Measurements from ENCODE around the gene MEIOB. TPM values are rescaled to one million over a fixed set of nuclear protein-coding genes. Genes with fewer than 3 reads are reported as not detected.

The MEIOB gene
- polyA plus RNA-seq, 3 donors: not detected

GRCh38 chr16:1874854-1875253 lies 2.9 kb upstream of the MEIOB start:
- Histone ChIP-seq H2AFZ (ENCODE audit: insufficient read depth, low read depth, low read length, poor library complexity, severe bottlenecking) (no peak overlapping the region), H3K4me2 (replicated peaks; ENCODE audit: extremely low read depth, low read length, poor library complexity, severe bottlenecking) (no peak overlapping the region), H3K4me3 (replicated peaks in 1 of 3; ENCODE audit: low read depth in 2 of 3, low read length in 3 of 3) (no peak overlapping the region), H4K20me1 (ENCODE audit: insufficient read depth, low read length) (no peaks in the 10 kb centered on the region), H3K27me3 (ENCODE audit: control insufficient read depth in 2 of 2, insufficient read depth in 2 of 2, low read length in 2 of 2) (peaks cover 10 to 36% of the 10 kb centered on the region in 2 donors), H3K9me3 (replicated peaks in 1 of 2; ENCODE audit: control insufficient read depth in 1 of 2, insufficient read depth in 1 of 2, low read length in 2 of 2) (peaks cover 4 to 8% of the 10 kb centered on the region in 2 donors), H3K36me3 (replicated peaks in 1 of 2; ENCODE audit: control insufficient read depth in 1 of 2, insufficient read depth in 2 of 2, low read length in 2 of 2) (no peaks in the 10 kb centered on the region), H3K79me2 (ENCODE audit: insufficient read depth, low read length) (no peaks in the 10 kb centered on the region), H3K9ac (ENCODE audit: insufficient read depth, low read length, poor library complexity, severe bottlenecking) (no peak overlapping the region), H3K27ac (ENCODE audit: low read depth in 1 of 2, low read length in 2 of 2) (no peak overlapping the region), H3K4me1 (ENCODE audit: control insufficient read depth in 1 of 2, insufficient read depth in 2 of 2, low read length in 2 of 2) (peaks cover 0 to 8% of the 10 kb centered on the region in 2 donors)
- 100% methylated on average over 3 of the region's 6 CpGs for WGBS (ENCODE audit: insufficient coverage)
- Mint-ChIP-seq H3K4me1 (peaks cover 7% of the 10 kb centered on the region), H3K36me3 (peaks cover 0 to 2% of the 10 kb centered on the region in 2 donors), H3K9me3 (peaks cover 4 to 9% (median 7%) of the 10 kb centered on the region in 7 donors), H3K27ac (no peak overlapping the region), H3K27me3 (ENCODE audit: low read depth in 3 of 3) (peaks cover 32 to 49% (median 47%) of the 10 kb centered on the region in 3 donors), H3K4me3 (no peak overlapping the region)
- no peak for TF ChIP-seq CTCF (IDR thresholded peaks at IDR 0.05)
- intact Hi-C loops (cut with micrococcal nuclease): no loop called here
- DNase-seq: no peak

GRCh38 chr16:1870365-1871082 lies 1.4 kb downstream of the MEIOB start:
- intact Hi-C loops (cut with micrococcal nuclease): no loop called here

More at GRCh38 chr16:1870365-1871082, 1.4 kb downstream of the MEIOB start:
- 76% methylated on average over 4 of the region's 9 CpGs for WGBS (ENCODE audit: insufficient coverage)
- Histone ChIP-seq H4K20me1 (ENCODE audit: insufficient read depth, low read length) (no peaks in the 10 kb centered on the region), H3K27ac (ENCODE audit: low read depth in 1 of 2, low read length in 2 of 2) (no peak overlapping the region), H3K4me2 (replicated peaks; ENCODE audit: extremely low read depth, low read length, poor library complexity, severe bottlenecking) (no peak overlapping the region), H3K4me3 (replicated peaks in 1 of 3; ENCODE audit: low read depth in 2 of 3, low read length in 3 of 3) (no peak overlapping the region), H3K9me3 (replicated peaks in 1 of 2; ENCODE audit: control insufficient read depth in 1 of 2, insufficient read depth in 1 of 2, low read length in 2 of 2) (peaks cover 4 to 8% of the 10 kb centered on the region in 2 donors), H3K36me3 (replicated peaks in 1 of 2; ENCODE audit: control insufficient read depth in 1 of 2, insufficient read depth in 2 of 2, low read length in 2 of 2) (no peaks in the 10 kb centered on the region), H2AFZ (ENCODE audit: insufficient read depth, low read depth, low read length, poor library complexity, severe bottlenecking) (no peak overlapping the region), H3K4me1 (ENCODE audit: control insufficient read depth in 1 of 2, insufficient read depth in 2 of 2, low read length in 2 of 2) (peaks cover 0 to 8% of the 10 kb centered on the region in 2 donors), H3K9ac (ENCODE audit: insufficient read depth, low read length, poor library complexity, severe bottlenecking) (no peak overlapping the region), H3K79me2 (ENCODE audit: insufficient read depth, low read length) (no peaks in the 10 kb centered on the region), H3K27me3 (ENCODE audit: control insufficient read depth in 2 of 2, insufficient read depth in 2 of 2, low read length in 2 of 2) (peaks cover 15 to 35% of the 10 kb centered on the region in 2 donors)
- Mint-ChIP-seq H3K9me3 (peaks cover 4 to 12% (median 7%) of the 10 kb centered on the region in 7 donors), H3K4me1 (peaks cover 7% of the 10 kb centered on the region), H3K4me3 (no peak overlapping the region), H3K27me3 (ENCODE audit: low read depth in 3 of 3) (peaks cover 28 to 41% (median 40%) of the 10 kb centered on the region in 3 donors), H3K27ac (no peak overlapping the region), H3K36me3 (peaks cover 0 to 2% of the 10 kb centered on the region in 2 donors)
- no peak for TF ChIP-seq CTCF (IDR thresholded peaks at IDR 0.05)
- no peak for DNase-seq

Measured in CD14-positive monocyte (primary cell).